Central memory CD4-positive, alpha-beta T cell (primary cell): ENCODE results near the gene KRCC1.
A peak's percentile ranks its signal among the peaks of the same experiment; 100 is the strongest.
"Not testable (repeated sequence)": the region's sequence is repeated elsewhere in the genome, so short reads cannot be mapped to it uniquely, and the experiment has no call there.

Experiments
- DNase-seq: peaks from one replicate; pipeline ENCODE4 v3.0.0; 2022

The KRCC1 gene

DNA sequence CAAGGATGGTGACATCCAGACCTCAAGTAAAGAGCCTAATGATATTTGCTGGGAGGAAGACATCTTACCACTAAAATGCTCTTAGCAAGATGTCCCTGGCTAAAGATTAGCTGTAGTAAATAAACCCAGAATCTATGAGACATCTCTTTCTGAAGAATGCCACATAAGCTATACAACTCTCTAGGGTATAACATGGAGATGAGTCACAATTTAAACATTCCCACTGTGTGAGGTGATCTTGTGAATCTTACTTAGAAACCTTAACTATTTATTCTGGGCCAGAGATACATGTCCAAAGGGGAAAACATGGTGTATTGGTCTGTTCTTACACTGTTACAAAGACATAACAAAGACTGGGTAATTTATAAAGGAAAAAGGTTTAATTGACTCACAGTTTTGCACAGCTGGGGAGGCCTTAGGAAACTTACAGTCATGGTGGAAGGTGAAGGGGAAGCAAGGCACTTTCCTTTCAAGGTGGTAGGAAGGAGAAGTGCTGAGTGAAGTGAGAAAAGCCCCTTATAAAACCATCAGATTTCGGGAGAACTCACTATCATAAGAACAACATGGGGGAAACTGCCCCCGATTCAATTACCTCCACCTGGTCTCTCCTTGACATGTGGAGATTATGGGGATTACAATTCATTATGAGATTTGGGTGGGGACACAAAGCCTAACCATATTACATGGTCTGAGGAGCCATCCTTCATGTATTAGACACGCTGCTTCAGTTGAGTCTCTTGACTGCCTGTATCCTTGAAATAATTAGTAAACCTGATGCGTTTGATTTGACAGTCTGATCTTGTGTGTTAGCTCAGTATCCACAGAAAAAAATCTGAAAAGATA is 17.1 kb downstream of the KRCC1 start:
- DNase-seq = no peak

DNA sequence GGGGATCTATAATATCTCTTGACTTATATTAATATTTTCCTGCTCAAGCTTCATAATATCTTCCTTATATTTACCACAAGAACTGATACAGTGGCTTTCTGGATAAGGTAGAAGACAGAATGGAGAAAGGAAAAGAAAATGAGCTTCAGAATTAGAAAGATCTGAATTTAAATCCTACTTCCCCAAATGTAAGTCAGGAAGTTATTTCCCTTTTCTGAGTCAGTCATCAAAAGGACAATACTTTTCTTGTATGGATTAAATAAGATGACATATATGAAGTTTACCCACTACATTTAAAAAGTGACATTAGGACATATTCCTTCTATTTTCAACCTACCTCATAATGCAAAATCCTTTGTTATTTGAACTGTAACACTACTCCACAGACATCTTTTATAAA is 19.0 kb downstream of the KRCC1 start:
- DNase-seq = no peak

DNA sequence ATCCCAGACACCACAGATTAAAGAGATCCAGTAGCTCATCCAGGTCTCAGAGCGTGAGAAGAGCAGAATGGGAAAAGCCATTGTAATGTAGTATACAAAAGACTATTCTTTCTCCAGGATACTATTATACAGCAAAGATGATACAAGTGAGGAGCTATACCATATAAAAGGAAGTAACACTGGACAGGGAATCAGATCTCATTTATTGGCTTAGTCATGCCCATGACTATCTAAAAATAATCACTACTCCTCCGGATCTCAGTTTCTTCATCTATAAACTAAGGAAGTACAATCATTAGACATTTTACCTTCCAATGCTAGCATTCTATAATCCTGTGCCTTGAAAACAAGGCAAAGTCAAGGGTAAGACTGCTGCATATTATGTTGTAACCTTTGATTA is 19.4 kb downstream of the KRCC1 start:
- DNase-seq = no peak

DNA sequence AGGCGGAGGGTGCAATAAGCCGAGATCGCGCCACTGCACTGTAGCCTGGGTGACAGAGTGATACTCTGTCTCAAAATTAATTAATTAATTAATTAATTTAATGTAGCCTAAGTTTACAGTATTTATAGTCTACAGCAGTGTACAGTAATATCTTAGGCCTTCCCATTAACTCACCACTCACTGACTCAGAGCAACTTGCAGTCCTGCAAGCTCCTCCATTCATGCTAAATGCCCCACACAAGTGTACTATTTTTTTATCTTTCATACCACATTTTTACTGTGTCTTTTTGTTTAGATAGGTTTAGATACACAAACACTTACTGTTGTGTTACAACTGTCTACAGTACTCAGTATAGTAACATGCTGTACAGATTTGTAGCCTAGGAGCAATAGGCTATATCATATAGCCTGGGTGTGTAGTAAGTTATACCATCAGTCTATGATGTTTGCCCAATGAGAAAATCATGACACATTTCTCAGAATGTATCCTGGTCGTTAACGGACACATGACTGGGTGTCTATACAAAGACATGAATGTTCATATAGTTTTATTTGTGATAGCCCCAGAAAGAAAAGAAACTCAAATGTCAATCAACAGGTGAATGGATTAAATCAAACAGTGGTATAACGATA is 23.4 kb downstream of the KRCC1 start:
- no peak for DNase-seq

DNA sequence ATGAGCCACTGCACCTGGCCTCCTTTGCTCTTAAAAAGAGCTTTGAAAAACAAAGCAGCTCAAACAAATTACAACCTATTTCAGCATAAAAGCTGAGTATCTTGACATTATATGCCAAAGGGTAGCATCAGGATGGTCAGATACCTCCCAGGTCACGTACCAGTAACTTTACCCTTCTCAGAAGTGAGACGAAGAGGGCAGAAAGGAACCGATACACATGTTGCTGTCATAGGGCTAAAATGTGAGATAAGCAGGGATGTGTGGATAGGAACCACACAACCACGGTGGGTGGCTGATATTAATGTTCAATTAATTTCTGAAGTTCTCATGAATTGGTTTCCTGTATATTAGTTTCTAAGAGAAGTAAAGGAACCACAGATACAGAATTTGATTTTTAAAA is 26.7 kb downstream of the KRCC1 start:
- no peak for DNase-seq

DNA sequence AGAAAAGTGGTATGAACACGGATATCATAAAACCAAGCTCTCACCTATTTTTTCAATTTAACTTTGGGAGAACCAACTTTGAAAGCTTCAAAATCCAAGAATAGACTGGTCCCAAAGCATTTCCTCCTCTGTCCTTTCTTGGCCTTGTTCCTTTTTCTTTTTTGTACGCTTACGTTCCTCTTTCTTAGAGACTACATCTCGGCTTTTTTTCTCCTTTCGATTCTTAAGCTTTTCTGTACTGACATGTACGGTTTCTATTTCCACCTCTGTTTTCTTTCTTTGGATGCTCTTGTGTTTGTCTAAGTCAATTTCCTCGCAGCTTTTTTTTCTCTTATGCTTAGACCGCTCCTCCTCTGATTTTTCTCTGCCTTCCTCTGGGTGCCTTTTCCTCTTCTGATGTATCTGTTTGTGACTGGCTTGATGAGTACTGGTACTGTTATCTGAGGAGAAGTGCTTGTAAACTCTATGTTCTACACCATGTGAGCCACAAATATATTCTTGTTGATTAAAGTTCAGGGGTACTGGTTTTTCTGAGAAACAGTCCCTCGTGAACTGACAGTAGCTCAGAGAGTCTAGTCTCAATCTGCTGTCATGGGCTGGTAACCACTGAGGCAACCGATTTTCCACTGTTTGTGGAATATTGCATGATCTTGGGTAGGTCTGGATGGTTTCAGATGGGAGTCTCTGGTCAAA is 27.7 kb downstream of the KRCC1 start:
- no peak for DNase-seq

DNA sequence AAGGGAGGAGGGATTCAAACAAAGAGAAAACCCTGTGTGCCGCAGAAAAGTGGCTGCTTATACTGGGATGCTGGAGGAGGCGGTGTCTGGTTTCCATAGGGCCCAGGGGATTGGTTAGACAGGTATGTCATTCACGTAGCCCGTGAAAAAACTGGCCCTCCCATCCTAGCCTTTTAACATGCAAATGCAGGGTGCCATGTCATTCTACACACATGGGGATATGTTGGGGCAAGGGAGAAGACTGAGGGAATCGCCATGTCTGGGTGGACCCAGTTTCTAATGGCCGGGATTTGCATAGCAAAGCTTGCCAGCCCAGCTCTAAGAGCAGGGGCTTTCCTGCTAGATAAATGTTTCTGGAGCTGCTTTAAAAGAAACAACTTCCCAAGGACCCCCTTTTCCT is 31.1 kb downstream of the KRCC1 start:
- DNase-seq = no peak

DNA sequence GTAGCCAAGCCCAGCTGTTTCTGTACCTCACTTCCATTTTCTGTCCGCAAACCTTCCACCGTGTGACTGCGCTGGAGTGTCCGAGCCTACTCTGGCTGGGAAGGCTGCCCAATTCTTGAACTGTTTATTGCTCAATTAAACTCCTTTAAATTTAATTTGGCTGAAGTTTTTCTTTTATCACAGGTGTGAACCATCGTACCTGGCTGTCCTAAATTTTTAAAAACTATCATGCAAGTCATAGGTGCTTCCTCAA is 33.0 kb downstream of the KRCC1 start:
- no peak for DNase-seq

DNA sequence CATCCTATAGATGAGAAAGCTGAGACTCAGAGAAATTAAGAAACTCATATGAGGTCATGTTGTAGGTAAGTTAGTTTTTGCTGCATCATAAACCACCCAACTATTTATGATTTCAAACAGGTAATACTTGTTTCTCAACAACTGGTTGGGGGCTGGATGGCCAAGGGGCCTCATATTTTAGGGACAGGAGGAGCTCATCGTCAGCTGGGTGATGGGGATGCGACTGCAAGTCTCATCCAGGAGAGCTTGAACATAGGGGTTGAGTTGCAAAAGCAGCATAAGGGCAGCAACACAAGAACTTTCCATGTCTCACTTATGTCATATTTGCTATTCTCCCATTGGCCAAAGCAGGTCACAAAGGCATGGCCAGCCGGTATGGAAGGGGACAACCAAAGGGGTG is 35.6 kb downstream of the KRCC1 start:
- DNase-seq = no peak

DNA sequence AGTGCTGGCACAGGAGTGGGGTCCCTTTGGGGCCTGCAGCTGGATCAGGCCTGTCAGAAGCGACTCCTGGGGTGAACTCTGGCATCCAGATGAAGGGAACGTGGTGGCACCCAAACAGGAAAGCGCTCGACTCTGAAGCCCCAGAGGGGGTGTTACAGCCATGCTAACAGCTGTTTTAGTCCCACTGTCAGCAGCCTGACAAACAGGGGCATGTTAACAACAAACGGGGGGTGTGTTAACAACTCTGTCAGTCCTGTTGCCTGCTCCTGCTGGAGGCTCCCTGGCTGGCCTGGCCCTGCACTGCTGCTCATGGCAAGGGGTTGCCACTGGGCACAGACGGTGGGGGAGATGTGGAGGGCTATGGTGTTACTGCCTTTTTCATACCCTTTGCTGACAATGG is 36.7 kb downstream of the KRCC1 start:
- DNase-seq = no peak

DNA sequence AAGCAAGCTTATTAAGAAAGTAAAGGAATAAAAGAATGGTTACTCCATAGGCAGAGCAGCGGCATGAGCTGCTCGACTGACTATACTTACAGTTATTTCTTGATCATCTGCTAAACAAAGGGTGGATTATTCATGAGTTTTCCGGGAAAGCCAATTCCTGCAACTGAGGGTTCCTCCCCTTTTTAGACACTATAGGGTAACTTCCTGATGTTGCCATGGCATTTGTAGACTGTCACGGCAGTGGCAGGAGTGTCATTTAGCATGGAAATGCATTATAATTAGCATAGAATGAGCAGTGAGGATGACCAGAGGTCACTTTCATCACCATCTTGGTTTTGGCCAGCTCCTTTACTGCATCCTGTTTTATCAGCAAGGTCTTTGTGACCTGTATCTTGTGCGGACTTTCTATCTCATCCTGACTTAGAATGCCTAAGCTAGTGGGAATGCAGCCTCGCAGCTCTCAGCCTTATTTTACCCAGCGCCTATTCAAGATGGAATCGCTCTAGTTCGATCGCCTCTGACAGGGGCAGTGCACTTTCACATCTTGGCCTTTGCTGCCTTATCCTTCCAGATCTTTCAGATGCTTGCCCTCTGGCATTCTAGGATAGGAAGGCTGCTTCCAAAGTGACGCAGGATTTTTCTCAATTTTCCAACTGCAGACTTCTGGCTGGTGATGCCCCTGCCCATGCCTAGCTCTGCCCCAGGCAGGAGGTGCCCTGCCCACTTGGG is 37.3 kb downstream of the KRCC1 start:
- DNase-seq = not testable (repeated sequence)

DNA sequence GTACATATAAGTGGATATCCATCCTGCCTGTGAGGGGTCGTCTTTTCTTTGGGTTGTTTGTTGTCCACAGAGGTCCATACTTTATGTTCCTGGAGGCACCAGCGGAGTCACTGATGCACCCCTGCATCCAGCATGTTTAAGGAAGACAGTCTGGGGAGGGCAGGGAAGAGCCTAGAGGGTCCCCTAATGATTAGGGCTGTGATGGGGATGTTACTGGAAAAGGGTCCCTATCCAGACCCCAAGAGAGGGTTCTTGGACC is 37.9 kb downstream of the KRCC1 start:
- not testable (repeated sequence) for DNase-seq

DNA sequence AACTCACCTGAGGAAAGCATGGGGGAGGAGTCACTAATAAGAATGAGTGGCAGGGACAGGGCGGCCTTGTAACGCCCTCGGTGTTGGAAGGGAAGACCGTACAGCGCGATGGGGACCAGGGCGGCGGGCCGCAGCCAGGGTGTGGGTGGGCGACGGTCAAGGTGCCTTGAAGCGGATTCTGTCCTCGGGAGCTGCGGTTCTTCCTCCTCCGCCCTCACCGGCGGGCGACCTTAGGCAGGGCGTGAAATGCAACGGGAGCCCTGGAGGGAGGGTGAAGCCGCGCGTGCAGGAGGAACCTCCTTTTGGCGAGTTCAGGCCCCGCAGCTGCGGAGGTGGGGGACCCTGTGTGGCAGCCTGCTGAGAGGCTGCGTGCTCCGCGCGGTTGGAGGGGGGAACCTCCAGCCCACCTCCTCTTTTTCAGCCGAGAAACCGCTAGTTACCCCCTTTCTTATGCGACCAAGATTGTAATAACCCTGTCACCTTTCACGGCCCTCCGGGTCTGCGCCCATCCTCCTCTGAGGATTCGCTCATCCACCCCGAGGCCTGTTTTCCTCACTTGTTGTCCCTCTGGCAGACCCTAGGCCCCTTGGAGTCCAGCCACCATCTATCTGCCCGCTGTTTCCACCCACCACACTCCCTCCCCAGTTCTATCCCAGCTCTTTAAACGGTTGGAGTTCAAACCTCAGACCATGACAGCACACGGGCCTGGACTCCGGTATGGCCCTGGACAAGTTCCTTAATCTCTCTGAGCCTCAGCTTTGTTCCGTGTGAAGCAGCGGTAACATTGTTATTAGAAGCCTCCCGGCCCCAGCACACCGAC is 38.4 kb downstream of the KRCC1 start:
- no peak for DNase-seq

DNA sequence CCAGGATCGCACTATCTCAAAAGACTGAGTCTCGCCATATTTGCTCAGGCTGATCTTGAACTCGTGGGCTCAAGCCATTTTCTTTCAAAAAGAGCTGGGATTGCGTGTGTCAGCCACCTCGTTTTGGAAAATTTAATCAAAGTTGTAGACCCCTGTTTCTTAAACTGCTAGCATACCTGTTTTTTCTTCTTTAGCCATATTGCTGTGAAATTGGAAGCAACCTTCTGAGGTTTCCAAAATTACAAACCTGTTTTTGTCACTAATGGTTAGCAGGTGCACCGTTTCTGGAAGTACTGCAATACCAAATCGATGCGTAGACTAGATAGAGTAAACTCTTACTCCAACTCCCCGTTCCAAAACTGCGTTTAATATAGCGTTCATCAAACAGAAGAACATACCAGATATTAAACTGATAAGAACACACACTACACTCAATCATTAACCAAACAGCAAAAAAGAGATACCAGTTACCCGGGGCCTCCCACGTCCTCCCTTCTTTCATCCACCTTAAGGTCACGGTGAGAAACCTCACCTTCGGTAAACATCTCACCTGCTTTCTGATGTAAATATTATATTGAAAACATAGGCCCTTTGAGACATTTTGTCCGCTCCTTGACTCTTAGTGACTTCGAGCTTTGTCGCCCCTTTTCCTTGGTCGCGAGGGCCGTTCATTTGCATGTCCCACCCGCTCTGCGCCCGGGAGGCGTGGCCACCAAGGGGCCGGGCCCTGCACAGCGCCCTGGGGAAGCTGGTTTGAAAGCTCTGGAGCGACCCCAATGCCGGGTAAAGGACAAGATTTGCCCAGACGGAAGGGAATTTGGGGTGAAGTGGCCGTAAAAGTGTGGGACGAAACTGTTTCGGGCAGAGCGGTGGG is 39.3 kb downstream of the KRCC1 start, which contains the start of gene RNU2-63P:
Gene RNU2-63P (minus strand): TSS at position 462 of the 874 bp plus-strand sequence.
- peak; percentile 83 for DNase-seq

DNA sequence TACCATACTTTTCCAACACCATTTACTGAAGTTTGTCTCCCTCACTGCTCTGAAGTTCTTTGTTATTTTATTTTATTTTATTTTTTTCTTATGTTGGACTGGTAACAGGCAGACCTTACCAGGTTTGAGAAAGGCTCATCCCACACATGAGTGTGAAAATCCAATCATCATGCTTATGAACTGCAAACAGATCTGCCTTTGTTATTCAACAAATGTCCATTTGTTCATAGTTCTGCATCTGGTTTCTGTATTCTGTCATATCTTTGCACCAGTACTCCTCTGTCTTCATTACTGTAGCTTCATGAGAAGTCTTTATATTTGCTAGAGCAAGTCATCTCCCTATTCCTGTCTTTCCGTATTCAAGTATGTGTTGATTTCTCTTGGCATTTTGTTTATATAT is 44.6 kb downstream of the KRCC1 start:
- DNase-seq = no peak

DNA sequence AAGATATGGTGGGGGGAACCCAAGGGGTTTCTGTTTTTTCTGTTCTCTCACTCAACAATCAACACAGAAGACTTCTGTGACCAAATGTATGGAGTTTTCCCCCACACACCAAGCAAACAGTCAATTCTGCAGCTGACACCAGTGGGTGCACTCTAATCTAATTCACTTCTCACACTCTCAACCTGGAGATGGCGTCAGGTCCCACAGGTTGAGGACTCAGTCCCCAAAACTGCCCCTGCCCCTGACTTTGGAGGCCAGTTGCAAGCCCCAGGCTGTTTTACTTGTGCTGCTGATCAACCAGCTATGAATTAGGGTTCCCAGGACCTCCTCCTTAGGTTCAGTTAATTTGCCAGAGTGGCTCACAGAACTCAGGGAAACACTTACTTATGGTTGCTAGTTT is 45.4 kb downstream of the KRCC1 start:
- DNase-seq = no peak

DNA sequence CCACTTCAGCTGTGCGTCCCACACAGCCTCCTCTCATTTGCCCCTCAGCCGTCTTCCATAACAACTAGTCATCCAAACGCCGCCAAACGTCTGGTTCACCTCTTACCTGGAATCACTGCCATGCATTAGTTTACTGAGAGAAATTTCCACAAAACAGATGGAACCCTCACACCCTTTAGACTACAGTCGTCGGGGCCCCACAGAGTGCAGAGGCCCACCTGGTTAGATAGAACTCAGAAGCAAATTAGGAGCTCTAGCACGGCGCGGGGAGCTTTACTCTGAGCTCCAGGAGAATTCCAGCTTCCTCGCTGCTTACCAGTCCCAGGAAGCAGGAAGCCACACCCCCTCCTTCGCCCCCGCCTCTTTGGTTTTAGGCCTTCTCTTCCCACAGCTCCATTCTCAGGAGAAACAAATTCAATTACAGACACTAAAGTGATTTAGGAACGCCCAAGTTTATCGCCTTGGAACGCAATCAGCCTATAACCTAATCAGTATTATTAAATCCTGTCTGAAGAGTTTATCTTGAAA is 48.6 kb downstream of the KRCC1 start:
- no peak for DNase-seq

DNA sequence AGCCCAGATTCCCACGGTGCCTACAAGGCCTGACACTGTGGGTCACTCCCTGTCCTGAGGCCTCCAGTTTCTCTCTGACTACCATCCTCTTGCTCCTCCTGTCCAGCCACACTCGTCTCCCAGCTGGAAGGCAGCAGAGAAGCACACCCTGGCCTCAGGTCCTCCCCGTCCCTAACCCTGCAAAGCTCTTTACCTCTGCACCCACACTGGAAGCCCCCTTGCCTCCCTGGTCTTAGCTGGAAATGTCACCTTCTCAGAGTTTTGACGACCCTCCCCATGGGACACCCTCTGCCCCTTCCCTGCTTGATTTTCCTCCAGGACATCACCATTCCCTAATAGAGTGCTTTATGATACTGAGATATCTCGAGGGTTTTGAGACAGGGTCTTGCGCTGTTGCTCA is 49.8 kb downstream of the KRCC1 start:
- DNase-seq = no peak

DNA sequence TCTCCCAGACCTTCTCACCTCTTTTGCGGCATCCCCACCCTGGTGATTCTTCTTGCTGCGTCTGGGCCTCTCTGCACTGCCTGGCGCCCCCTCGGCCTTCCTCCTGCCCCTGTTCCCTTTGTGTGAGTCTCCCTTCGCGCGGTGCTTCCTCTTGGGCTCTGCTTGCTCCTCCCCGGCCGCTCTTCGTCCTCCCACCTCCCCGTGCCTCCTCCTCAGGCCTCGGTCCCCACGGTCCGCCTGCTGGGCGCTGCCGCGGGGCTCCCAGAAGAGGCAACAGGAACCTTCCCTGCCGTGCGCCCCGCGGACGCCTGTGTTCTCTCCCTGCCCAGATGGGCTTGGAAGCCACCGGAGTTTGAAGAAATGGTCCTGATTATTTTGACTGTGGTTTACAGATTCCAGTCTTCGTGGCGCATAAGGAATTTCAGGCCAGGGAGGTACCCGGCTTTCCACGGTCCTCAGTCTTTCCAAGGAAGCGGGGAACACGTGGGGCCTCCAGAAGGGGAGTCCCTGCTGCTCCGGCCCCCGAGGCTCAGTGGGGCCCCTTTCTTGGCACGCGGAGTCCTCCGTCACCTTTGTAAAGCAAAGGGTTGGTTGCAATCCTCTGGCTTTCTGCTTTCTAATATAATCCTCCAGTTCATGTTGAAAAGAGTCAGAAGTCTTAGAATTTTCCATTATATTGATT is 52.4 kb downstream of the KRCC1 start:
- no peak for DNase-seq

DNA sequence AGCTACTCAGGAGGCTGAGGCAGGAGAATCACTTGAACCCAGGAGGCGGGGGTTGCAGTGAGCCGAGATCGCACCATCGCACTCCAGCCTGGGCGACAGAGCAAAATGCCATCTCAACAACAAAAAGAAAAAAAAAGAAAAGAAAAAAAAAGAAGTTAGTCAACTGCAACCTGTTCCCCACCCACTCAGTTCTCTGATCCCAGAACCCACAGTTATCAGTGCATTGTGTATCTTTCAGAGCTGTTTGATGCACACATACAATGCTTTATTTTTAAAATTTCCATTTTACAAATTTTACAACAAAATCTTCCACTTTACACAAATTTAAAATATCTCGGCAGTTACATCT is 53.2 kb downstream of the KRCC1 start:
- DNase-seq = no peak

DNA sequence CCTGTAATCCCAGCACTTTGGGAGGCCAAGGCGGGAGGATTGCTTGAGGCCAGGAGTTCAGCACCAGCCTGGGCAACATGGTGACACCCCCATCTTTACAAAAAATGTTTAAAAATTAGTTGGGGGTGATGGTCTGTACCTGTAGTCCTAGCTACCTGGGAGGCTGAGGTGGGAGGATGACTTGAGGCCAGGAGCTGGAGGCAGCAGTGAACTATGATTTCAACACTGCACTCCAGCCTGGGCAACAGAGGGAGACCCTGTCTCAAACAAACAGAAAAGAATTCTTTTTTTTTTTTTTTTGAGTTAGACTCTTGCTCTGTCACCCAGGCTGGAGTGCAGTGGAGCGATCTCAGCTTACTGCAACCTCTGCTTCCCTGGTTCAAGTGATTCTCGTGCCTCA is 55.1 kb downstream of the KRCC1 start:
- not testable (repeated sequence) for DNase-seq
